OCI-LY1 (cell line): Measurements from ENCODE around the gene TTC39C.

Experiments used
- CTCF ChIP-seq: fragments of 200-600 bp; sonication (generic), shearing (Covaris generic); IDR thresholded peaks from 2 replicates; pipeline ENCODE4 v1.5.1; 2017; ENCODE audit warnings: mild to moderate bottlenecking, antibody characterized with exemption, low read length, moderate library complexity, mixed read lengths
- EZH2 ChIP-seq: fragments of 200-600 bp; sonication (generic), shearing (Covaris generic); IDR thresholded peaks from 2 replicates; pipeline ENCODE4 v1.8.0; 2017; ENCODE audit warnings: borderline replicate concordance, mixed run types, mild to moderate bottlenecking, antibody characterized with exemption, low read length, moderate library complexity, mixed read lengths

DNA sequence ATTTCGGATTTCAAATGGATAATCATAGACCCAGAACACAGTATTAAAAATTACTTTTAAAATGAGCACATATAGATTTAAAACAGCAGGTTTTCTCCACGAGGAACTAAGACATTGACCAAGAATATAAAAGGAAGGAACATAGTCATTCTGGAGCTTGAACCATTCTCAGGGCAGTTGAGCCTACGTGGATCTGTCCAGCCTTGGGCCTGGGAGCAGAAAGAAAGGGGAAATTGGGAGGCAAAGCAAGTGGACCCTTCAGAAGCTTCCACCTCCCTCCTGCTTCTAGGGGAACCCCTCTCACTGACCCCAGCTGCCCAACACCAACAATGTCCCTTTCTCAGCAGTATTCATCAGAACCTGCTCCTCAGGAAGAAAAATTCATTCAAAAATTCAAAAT lies 31.4 kb upstream of the TTC39C start:
- TF ChIP-seq CTCF: no peak
- TF ChIP-seq EZH2: no peak
